NT2/D1 (cell line): ENCODE measurements around the gene GRAMD1B.

Source experiments
- DNase-seq: peaks from one replicate; pipeline ENCODE4 v3.0.0-alpha.2; 2011; ENCODE audit warnings: low read depth, low spot score
- H3K27me3 ChIP-seq: 2 replicates; pipeline ENCODE4 v1.6.0; 2011; ENCODE audit warnings: mild to moderate bottlenecking; ENCODE audit not compliant: insufficient read length, insufficient read depth
- H3K36me3 ChIP-seq: 2 replicates; pipeline ENCODE4 v1.6.1; 2011; ENCODE audit warnings: mild to moderate bottlenecking, low read length, mixed read lengths; ENCODE audit not compliant: insufficient read depth, insufficient read length
- H3K4me1 ChIP-seq: 2 replicates; pipeline ENCODE4 v1.5.1; 2011; ENCODE audit not compliant: insufficient read depth, insufficient read length
- H3K4me3 ChIP-seq: 2 replicates; pipeline ENCODE4 v1.5.1; 2011; ENCODE audit warnings: low read depth; ENCODE audit not compliant: insufficient read length
- H3K9ac ChIP-seq: 2 replicates; pipeline ENCODE4 v1.6.0; 2011; ENCODE audit warnings: low read depth; ENCODE audit not compliant: insufficient read length
- H3K9me3 ChIP-seq: 2 replicates; pipeline ENCODE4 v1.5.1; 2011; ENCODE audit warnings: mild to moderate bottlenecking, low read length; ENCODE audit not compliant: insufficient read depth
- SUZ12 ChIP-seq: IDR thresholded peaks from 2 replicates; pipeline ENCODE4 v1.6.1; 2011; ENCODE audit not compliant: insufficient read length, insufficient read depth; ENCODE audit errors: extremely low read depth
- YY1 ChIP-seq: IDR thresholded peaks from 2 replicates; pipeline ENCODE4 v1.6.1; 2011; ENCODE audit not compliant: insufficient read length, insufficient read depth
- ZNF274 ChIP-seq: IDR thresholded peaks from 2 replicates; pipeline ENCODE4 v1.6.1; 2011; ENCODE audit warnings: mild to moderate bottlenecking, low read depth, low read length

GRAMD1B gene

DNA sequence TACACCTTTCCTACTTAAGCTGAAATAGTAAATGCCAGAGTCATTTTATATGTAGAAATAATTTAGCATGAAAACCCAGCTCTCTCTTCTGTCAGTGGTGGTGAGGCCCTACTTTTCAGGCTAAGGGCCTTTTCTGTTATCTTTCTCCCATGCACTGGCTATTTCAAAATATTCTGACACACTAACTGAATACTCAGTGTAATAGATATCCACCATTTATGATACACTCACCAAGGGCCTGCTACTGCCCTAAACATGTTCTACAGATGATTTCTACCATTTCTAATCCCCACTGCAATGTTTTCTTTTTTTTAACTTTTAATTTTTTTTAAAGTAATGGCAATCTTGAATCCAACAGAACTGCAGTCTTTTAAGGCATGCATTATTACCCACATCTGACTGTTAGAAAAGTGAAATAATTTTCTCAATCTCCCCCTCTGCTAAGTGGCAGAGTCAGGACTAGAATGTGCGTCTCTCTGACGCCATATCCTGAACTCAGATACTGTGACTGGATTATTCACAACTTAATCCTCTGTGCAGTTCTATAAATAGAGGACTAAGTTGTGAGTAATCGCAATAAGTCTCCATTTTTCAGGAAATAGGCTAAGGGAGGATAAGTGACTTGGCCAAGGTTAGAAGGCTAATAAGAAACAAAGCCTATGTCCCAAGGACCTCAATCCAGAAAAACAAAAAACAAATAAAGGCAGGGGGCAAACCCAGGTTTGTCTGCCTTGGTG, 44.0 kb downstream of the GRAMD1B start:
- Histone ChIP-seq H3K27me3 (no peaks in the 10 kb centered on the region), H3K9me3 (no peaks in the 10 kb centered on the region), H3K4me1 (no peaks in the 10 kb centered on the region), H3K36me3 (no peaks in the 10 kb centered on the region), H3K4me3 (no peak overlapping the region), H3K9ac (no peak overlapping the region)
- TF ChIP-seq ZNF274 (no peak), SUZ12 (no peak), YY1 (no peak)
- DNase-seq = no peak

DNA sequence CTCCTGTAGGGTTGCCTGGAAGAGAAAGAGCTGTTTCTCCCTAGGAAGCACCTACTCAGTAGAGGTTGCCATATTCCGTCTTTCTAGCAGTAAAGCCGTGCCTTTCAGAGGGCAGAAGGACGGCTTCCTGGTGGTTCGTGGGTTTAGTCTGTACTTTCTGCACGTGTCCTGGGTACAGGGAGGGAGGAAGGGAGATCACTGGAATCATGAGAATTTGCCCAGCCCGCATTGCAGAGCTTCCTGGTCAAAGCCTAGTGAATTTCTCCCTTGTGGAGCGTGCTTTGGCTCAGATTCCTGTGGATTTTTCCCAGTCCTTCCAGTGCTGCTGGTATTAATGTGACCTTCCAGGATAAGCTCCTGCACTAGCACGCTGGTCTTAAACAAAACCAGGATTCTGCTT, 44.9 kb downstream of the GRAMD1B start:
- TF ChIP-seq ZNF274 = no peak
- no peak for TF ChIP-seq SUZ12
- no peak for TF ChIP-seq YY1
- Histone ChIP-seq H3K36me3 (no peaks in the 10 kb centered on the region), H3K9me3 (no peaks in the 10 kb centered on the region), H3K9ac (no peak overlapping the region), H3K4me1 (no peaks in the 10 kb centered on the region), H3K4me3 (no peak overlapping the region), H3K27me3 (no peaks in the 10 kb centered on the region)
- DNase-seq = no peak

DNA sequence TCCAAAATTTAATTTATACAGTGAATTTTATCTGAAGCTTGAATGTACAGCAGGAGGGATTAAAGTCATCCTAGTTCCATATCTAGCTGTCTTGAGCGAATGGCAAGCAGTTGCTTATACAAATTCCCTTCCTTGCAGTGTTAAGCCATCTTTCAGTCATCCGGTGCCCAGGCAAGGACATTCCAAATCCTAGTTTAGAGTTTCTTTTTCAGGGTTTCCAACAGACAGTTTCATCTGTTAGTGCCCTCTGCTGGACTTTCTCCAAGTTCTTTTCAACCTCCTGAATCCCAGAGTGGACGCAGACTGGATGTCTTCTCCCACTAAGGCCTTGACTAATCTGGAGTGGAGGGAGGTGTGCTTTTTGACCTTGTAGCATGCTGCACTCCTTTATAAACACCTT, 45.4 kb downstream of the GRAMD1B start:
- Histone ChIP-seq H3K4me3 (no peak overlapping the region), H3K4me1 (no peaks in the 10 kb centered on the region), H3K9ac (no peak overlapping the region), H3K9me3 (no peaks in the 10 kb centered on the region), H3K36me3 (no peaks in the 10 kb centered on the region), H3K27me3 (no peaks in the 10 kb centered on the region)
- DNase-seq = no peak
- TF ChIP-seq SUZ12 (no peak), ZNF274 (no peak), YY1 (no peak)

- TF ChIP-seq ZNF274 (no peak), YY1 (no peak), SUZ12 (no peak)
- Histone ChIP-seq H3K27me3 (no peaks in the 10 kb centered on the region), H3K9me3 (no peaks in the 10 kb centered on the region), H3K4me1 (peaks cover 2% of the 10 kb centered on the region), H3K9ac (no peak overlapping the region), H3K4me3 (no peak overlapping the region), H3K36me3 (no peaks in the 10 kb centered on the region)
- no peak for DNase-seq
These were observed 47.3 kb downstream of the GRAMD1B start for GRCh38 chr11:123477205-123477907.

DNA sequence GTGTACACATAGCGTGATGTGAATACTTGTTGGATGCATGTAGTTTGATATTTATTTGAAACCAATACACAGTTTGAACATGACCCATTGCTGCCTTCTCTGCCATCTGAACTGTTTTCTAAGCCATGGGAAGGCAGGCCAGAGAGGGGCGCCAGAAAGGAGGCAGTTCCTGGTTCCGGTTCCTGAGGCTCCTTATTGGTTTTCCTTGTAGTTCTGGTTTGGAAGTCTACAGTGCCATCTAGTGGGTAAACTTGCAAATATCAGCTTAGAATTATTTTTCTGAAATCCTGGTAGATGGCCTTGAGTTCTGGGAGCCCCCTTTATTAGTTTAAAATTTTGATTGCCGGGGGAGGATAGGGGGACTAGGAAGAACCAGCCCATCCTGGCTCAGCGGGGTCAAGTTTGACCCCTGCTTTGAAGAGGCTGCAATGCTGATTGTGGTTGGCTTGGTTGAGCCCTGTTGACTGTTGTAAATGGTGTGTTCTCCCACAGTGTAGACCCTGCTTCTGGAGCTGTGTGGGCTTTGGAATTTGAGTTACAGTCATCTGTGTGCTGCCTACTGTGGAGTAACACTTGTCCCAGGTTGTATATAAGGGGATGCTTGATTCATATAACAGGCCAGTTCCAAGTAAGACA, 48.4 kb downstream of the GRAMD1B start:
- H3K36me3 ChIP-seq = no peaks in the 10 kb centered on the region
- no peak overlapping the region for H3K4me3 ChIP-seq
- H3K27me3 ChIP-seq = no peaks in the 10 kb centered on the region
- H3K9me3 ChIP-seq = no peaks in the 10 kb centered on the region
- TF ChIP-seq SUZ12 (no peak), YY1 (no peak), ZNF274 (no peak)
- no peak overlapping the region for H3K9ac ChIP-seq
- peak; percentile 76 for DNase-seq
- H3K4me1 ChIP-seq = peaks cover 2% of the 10 kb centered on the region

DNA sequence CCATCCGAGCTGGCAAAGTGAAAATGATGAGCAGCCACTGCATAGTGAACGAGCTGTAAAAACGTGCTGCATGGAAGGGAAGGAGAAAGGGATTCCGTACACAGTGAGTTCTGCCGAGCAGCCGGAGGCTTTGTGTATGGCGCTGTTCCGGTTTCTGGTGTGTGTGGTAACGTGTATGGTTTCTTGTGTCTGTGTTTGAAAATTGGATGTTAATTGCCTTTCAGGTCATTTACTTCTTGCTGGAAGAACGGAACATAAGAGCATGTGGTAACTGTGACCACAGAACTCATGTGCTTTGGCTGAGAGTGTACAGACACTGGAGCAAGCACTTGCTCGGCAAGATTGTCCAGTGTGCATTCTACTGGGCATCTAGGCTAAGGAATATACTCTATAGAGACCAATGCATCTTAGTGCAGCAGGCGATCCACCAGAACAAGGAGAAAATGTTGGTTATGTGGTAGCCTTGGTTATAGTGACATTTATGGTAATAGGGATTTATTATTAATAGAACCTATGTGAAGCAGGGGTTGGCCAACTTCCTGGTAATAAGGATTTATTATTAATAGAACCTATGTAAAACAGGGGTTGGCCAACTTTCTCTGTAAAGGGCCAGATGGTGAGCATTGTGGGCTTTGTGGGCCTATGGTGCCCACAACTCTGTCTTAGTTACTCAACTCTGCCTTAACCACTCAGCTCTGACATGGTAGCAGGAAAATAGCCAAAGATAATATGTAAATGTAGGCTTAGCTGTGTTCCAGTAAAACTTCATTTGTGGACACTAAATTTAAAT, 49.2 kb downstream of the GRAMD1B start:
- Histone ChIP-seq H3K9me3 (no peaks in the 10 kb centered on the region), H3K36me3 (no peaks in the 10 kb centered on the region), H3K27me3 (no peaks in the 10 kb centered on the region), H3K4me3 (no peak overlapping the region), H3K4me1 (peaks cover 2% of the 10 kb centered on the region), H3K9ac (no peak overlapping the region)
- DNase-seq = no peak
- TF ChIP-seq ZNF274 (no peak), SUZ12 (no peak), YY1 (no peak)

- Histone ChIP-seq H3K4me3 (no peak overlapping the region), H3K9ac (peak overlapping the region; percentile 8), H3K27me3 (no peaks in the 10 kb centered on the region), H3K36me3 (no peaks in the 10 kb centered on the region), H3K9me3 (no peaks in the 10 kb centered on the region), H3K4me1 (peaks cover 2% of the 10 kb centered on the region)
- TF ChIP-seq YY1 (no peak), SUZ12 (no peak), ZNF274 (no peak)
- DNase-seq = no peak
These were observed 50.3 kb downstream of the GRAMD1B start for GRCh38 chr11:123480290-123480815.
